COR-L47 (cell line): Measurements from ENCODE around the gene ZNF544.

ENCODE experiments used
- DNase-seq: peaks from one replicate; lab custom pipeline; 2025; lab: John Stamatoyannopoulos, UW

The ZNF544 gene

GRCh38 chr19:58228585-58229254 is at the start of gene ZNF544:
Gene ZNF544 (plus strand): TSS chr19:58228914. CDS start chr19:58244024, 15,110 bp downstream.
- peak; percentile 81 for DNase-seq

- peak; percentile 25 for DNase-seq
Observed at GRCh38 chr19:58181902-58182576, 46.7 kb upstream of the ZNF544 start.

DNA sequence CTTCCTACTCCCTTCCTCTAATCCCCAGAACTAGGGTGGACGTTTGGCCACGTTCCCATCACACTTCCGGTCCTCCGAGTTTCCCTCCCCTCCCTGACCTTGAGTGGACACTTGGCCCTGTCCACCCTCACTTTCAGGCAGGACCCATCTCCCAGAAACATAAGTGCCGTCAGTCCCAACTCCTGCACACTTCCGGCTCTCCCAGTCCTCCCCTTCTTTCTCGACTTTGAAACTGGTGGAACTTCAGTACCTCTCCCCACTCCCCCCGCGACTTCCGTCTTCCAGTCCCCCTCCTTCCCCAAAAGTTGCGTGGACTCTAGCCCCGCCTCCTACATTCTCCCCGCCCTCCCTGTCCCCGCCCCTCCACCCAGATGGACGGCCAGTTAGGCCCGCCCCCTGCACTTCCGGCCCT is 46.1 kb upstream of the ZNF544 start:
- no peak for DNase-seq

DNA sequence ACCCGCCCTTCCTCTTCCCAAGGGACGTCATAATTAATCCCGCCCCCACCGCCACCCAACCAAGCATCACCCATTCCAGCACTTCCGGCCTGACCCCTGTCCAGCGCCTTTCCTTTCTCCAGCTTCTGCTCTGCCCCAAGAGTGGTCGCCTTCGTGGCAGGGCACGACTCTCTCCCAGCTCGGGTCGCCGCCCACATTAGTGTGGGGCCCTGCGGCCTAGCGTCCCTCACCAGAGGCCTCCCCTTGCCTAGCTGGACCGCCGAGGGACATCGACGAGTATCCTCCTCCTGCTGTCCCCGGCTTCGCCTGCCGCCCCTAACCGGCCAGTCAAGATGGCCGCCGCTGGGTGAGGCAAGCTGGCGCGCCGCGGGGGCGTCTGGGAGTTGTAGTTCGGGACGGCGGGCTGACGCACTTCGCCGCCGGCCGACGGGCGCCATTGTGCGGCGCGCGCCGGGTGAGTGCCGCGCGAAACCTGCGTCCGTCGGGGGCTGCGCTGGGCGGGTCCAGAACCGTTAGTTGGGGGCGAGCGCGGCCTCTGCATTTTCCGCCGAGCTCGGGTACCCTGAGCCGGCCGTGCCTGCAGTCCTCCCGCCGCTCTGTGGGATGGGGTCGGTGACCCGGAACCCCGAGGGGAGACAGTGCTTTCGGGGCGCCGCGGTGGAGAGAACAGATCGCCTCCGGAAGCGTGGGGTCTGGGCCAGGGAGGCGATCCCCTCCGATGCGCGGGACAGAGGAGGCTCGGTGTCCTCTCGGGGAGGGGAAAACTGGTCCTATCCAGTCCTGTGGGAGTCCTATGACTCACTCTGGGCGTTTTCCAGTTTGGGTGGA is 45.5 kb upstream of the ZNF544 start, which contains the start of gene ZNF274:
Gene ZNF274, plus strand, starts transcription at position 73 of the 828 bp plus-strand sequence. CDS start 905 bp downstream, outside the sequence.
- DNase-seq = peak; percentile 90

GRCh38 chr19:58183817-58184215 is 44.9 kb upstream of the ZNF544 start:
- no peak for DNase-seq

DNA sequence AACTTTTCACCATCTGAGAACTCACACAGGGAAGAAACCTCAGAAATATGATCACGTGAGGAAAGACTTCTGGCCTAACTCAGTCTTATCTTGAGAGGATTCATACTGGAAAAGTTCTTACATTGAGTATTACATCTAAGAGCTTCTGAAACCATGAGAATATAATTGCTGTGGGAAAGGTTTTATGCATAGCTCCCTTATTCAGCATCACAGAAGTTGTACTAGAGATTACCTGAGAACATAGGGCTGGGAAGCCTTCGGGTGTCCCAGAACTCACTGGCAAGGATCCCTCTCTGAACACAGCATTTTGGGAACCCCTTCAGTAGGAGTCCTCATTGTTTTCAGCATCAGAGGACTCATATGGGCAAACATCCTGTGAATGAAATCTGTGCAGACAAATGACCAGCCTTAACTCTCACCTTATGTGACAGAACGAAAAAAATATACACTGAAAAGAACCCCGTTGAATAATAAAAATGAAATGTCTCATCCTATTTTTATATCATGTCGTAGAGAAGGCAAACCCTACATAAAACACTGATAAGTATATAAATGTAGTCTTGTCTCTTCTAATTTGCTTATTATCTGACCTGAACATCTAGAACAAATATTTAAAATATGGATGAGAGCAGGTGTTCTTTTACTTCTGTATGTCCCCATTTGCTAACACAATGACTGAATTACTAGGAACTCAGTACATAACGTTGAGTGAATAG is 31.7 kb upstream of the ZNF544 start:
- no peak for DNase-seq

- no peak for DNase-seq
Observed at GRCh38 chr19:58203814-58204475, 24.8 kb upstream of the ZNF544 start.

GRCh38 chr19:58204566-58204965 is 24.1 kb upstream of the ZNF544 start:
- no peak for DNase-seq

- no peak for DNase-seq
Observed at GRCh38 chr19:58209577-58209976, 19.1 kb upstream of the ZNF544 start.

DNA sequence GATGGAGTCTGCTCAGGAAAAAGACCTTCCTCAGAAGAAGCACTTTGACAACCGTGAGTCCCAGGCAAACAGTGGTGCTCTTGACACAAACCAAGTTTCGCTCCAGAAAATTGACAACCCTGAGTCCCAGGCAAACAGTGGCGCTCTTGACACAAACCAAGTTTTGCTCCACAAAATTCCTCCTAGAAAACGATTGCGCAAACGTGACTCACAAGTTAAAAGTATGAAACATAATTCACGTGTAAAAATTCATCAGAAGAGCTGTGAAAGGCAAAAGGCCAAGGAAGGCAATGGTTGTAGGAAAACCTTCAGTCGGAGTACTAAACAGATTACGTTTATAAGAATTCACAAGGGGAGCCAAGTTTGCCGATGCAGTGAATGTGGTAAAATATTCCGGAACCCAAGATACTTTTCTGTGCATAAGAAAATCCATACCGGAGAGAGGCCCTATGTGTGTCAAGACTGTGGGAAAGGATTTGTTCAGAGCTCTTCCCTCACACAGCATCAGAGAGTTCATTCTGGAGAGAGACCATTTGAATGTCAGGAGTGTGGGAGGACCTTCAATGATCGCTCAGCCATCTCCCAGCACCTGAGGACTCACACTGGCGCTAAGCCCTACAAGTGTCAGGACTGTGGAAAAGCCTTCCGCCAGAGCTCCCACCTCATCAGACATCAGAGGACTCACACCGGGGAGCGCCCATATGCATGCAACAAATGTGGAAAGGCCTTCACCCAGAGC is 16.2 kb upstream of the ZNF544 start:
- DNase-seq = no peak

- no peak for DNase-seq
Observed at GRCh38 chr19:58213075-58213369, 15.7 kb upstream of the ZNF544 start.

- no peak for DNase-seq
Observed at GRCh38 chr19:58217069-58217481, 11.6 kb upstream of the ZNF544 start.

- DNase-seq = no peak
Observed at GRCh38 chr19:58217607-58218391, 10.9 kb upstream of the ZNF544 start.

DNA sequence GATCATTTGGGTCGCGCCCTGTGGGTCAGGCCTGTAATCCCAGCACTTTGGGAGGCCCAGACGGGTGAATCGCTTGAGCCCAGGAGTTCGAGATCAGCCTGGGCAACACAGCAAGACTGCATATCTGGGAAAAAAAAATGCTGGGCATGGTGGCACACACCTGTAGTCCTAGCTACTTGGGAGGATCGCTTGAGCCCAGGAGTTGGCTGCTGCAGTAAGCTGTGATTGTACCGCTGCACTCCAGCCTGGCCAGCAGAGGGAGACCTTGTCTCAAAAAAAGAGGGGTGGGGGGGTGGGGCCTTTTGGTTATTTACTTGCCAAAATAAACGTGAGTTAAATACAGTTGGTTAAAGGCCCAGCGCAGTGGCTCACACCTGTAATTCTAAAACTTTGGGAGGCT is 9.8 kb upstream of the ZNF544 start:
- DNase-seq = peak; percentile 25

DNA sequence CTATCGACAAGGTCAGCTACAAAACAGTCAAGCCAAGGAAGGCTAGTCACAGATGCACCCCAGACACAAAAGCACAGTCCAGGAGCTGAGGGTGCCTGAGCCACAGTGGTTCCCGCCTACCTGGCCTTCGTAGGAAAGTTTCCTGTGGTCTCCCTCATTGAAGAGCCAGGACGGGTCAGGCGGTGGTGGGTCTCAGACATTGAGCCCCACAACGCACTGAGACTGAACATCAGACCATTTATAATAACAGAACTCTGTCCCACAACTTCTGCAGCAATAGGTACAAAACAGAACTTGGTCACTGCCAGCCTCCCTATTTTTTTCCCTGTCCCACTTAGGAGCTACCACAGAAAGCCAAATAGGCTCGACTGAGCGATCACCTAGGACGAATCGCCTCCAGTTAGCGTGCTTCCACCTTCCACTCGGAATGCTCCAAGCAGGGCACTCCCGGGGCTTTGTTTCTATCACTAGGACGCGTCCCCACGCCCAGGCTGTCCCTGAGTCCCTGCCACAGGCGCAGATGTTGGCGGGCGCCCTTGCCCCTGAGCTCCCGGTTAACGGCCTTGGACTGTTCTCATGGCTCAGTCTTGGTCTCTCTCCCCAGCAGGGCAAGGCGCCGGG is 640 bp upstream of the ZNF544 start:
- DNase-seq = peak; percentile 36

GRCh38 chr19:58229255-58229639 is 533 bp downstream of the ZNF544 start:
- peak; percentile 45 for DNase-seq

GRCh38 chr19:58237324-58237723 is 8.6 kb downstream of the ZNF544 start:
- DNase-seq = no peak

- no peak for DNase-seq
Observed at GRCh38 chr19:58243351-58243750, 14.6 kb downstream of the ZNF544 start.

DNA sequence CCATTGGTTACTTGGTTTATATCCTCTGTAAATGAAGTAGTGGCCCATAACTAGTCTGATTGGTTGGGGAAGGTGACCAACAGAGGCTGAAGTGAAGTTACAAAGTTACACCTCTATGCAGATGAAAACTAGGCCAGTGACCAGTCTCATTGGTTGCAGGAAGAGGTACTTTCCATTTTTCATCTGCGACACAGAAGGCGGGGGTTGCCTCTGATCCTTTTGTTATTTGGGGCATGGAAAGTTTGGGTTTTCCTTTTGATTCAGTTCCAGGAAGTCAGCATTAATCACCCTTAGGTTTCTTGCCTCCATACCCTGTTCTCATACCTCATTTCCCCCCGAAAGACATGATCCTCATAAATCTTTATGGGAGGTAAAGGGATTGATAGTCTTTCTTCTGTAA is 20.2 kb downstream of the ZNF544 start:
- no peak for DNase-seq
